Measurements from ENCODE around the gene UBE2B.

- TF ChIP-seq CTCF (conservative IDR thresholded peaks at IDR 0.05; ENCODE audit: low read length), result no peak
- TF ChIP-seq EZH2phosphoT487 (IDR thresholded peaks at IDR 0.05; ENCODE audit: borderline replicate concordance), result no peak
Measured at GRCh38 chr5:134380346-134380745, 9.0 kb downstream of the UBE2B start.
